Measurements from ENCODE around the gene NUDT16.

Gene NUDT16

DNA sequence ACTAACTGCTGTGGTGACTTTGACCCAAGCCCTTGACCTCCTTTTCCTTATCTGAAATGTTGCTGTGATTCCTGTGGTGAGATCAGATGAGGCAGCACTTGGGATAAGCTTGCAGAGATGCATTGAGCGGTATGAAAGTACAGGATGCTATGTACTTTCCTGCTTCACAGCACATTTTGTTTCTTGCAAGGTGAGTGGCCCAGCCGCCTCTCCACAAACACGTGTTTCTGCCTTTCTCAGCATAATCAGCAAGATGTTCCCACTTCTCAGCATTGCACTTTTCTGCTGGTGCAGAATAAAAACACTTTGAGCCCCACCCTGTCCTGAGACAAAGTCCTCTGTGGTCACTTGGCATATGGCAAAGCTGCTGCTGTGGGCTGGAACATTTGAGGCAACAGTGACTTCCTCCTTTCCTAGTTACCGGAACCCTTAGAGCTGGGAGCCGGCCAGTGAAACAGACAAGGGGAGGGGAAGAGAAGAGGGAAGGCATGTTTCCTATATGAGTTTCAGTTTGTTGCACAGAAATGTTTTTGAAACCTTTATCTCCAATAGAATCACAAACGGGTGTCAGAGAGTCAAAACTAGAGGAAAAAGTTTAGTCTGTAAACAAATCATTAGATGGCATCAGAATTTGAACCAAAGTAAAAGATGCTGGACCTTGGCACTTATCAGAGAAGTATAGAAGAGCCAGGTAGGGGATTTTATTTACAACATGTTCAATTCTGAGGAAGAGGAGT is 5.0 kb downstream of the NUDT16 start:
- no peak for DNase-seq

DNA sequence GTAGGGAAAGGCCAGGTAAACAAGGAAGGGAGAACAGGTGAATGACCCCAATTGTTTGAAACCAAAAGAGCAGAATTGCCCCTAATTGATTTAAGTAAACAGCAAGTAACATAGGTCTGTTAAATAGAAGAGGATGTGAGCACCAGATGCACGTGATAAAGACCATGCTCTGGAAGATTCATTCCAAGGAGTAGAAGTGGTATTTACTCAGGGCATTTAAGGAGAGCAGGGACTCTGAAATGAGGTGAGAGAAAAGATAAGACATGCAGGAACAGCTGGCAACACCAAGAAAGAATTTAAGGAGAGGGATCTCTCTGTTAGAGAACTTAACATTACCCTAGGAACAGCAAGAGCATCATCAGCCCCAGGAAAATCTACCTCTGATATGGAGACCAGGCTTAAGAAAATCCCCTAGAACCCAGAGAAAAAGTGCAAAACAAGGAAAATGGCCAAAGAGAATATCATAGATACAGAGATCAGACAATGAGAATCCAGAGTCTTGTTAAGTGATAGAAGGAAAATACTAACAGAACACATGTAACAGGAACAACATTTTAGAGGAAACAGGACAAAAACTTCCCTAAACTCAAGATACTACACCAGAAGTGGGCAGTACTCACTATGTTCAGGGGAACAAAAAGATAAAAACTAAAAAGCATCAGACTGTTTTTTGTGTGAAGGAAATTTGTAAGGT is 6.4 kb downstream of the NUDT16 start:
- DNase-seq: no peak

DNA sequence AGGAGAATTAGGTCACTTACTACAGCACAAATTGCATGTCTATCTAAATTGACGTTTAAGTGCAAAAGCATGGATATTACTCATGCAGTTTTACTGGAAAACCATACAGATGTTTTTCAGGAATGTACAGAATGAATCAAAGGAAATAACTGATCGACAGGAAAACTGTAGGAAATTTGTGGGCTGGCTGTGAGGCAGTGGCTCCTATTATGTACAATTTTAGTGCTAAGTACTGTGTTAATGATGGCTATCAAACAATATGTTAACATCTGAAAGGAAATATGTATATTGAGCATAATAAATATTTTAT is 6.9 kb downstream of the NUDT16 start:
- DNase-seq: no peak

DNA sequence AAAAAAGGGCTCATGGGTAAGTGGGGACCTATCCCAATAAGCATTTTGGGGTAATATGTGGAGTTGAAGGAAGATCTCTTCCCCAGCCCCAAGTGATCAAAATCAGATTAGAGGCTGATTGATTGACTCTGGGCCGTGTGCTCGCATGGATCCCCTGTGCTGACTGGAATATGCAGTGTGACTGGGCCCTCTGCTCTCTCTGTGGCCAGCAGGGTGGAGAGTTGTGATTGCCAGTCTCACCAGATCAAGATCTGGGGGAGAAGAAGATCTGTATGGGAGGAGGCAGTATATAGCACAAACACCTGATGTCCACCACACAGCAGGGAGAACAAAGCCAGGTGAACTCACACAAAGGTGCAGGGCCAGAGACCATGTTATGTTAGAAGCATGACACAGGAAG is 8.8 kb downstream of the NUDT16 start:
- no peak for DNase-seq

DNA sequence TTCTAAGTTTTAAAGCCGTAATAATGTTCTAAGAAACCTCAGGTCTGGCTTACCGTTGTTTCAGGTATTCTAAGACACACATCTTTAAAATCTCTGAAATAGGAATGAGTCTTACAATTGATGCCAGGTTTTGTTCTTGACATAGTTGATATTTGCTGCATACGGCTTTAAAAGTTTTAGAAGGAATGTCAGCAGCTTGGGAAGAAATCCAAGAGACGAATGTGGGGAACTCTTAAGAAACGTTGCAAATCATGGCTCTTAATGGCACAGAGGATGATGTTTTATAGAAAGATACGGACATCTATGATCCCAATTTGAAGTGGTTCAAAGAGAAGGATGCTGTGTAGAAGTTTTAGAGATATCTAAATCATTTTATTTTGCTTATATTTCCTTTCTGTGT is 11.5 kb downstream of the NUDT16 start:
- no peak for DNase-seq

DNA sequence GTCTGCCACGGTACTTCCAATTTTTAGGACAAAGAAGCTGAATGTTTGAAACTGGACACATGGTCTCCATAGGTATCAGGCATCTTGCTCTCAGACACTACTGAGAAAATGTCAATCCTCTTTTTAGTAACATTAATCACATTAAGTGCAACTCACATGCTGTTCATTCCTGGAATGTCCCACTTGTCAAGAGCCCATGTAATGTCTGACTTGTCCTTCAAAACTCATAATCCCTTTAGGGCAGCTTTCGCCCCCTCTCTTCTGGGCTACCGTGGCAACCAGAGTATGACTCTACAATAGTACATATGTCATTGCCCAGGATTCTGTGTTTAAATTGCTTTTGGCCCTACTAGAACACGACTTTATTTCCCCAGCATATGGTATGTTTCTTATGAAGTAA is 12.3 kb downstream of the NUDT16 start:
- DNase-seq: no peak

DNA sequence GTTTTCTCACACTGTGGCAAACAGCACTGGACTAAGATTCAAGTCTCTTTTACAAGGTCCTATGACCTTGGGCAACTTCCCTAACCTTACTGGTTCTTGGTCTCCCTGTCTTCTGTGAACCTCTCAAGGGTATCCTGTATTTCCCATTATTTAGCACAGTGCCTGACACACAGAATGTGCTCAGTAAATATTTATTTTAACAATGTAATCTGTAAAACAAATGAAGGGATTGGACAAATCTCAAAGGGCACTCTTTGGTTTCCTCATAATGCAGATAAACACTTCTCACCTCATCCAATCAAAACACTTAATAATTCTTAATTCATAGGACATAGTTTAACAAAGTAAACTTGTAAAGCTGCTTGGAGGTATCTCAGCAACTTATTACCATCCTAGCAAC is 12.8 kb downstream of the NUDT16 start:
- DNase-seq: no peak

DNA sequence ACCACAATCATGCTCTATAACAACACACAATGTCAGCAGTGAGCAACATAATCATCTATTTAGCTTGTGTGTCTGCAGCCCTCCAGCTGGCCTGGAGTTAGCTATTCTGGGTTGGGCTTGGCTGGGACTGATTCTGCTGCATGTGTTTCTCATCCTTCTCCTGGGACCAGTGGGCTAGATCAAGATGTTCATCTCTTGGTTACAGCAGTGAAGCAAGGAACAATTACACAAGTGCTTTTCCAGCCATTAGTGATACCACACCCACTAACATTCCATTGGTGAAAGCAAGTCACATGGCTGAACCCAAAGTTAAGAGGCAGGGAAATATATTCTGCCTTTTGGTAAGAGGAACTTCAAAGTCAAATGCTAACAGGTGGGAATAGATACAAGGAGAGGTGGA is 14.6 kb downstream of the NUDT16 start:
- no peak for DNase-seq

DNA sequence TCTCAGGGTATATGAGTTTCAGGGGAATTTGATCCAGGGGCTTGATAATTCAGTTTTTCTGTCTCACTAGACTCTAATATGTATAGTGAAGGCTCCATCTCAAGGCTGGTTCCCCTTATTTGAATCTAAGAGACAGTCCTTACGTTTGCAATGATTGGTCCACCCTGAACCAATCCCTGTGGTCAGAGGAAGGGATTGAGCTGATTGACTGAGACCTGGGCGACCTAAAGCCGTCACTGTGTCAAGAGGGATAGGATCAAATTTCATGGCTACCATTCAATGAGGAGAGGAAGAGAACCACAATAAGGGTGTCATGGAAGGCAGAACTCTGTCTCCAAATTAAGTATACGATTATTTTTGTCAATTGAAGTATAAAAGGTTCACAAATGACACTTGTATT is 16.3 kb downstream of the NUDT16 start:
- DNase-seq: no peak

DNA sequence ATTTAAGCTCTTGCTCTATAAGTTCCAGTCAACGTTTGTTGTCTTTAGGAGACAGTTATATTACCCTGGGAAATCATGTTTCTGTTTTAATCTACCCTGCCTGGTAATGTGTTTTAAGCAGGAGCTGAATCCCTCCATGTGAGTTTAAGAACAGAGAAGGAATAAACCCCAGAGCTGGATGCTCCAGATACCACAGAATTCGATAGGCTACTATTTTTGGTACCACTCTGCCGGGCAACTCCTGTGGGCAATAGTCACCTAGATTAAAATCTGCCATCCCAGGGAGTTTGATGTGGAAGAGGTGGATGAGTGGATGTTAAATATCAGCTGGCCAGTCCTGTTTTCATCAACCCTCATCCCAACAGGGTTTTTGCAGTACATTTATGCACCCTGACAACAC is 20.4 kb downstream of the NUDT16 start:
- DNase-seq: no peak

DNA sequence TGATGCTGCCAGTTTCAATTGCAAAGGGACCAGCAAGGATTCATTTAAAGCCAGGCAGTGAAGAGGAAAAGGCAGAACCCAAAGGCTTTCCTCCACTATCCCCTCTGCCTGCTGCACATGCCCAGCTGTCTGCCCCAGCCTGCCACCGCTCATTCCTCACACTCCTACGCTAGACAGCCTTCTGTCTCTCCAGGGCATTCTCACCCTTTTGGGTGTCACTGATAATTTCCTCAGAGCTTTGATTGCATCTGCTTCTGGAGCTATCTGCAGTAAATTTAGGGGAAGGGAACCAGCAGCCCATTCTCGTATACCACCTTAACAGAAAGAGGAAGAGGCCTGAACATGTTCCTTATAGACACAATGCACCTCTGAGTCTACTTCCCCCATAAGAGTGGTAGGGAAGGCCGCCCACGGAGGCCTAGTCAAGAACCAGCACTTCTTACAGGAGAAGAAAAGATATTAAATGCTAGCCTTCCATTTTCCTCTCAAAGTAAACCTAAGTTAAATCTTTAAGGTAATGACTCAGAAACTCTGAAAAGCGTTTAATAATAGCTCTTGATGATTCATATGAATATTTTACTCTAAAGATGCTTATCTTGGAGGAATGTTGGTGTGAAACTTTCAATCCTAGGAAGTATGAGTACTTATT is 20.9 kb downstream of the NUDT16 start:
- DNase-seq: no peak

DNA sequence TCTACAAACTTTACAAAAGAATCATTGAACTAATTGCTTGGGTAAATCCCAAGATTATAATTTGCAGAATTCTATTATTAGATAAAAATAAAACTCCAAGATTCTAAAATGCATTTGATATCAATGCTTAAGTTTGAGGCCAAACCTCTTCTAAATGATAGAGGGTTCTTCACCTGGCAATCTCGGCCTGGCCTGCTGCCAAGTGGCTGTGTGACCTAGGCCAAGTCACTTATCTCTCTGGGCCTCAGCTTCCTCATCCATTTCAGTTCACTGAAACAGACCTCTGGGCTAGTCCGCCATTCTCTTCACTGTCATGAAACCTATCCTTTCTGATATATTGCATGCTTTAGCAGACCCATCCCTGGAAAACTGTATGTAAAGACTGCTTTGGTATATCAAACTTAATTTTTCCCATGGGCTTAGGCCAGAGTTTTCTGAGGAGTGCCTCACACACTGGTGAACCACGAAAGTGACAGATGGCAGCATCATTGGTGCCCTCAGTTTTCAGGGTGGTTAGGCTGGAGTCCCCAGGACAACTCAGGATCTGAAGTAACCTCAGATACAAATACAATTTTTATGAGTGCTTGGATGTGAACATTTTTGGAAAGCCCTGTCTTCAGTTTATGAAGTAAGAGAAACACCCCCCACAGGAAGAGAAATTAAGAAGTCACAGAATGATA is 21.8 kb downstream of the NUDT16 start:
- DNase-seq: no peak

DNA sequence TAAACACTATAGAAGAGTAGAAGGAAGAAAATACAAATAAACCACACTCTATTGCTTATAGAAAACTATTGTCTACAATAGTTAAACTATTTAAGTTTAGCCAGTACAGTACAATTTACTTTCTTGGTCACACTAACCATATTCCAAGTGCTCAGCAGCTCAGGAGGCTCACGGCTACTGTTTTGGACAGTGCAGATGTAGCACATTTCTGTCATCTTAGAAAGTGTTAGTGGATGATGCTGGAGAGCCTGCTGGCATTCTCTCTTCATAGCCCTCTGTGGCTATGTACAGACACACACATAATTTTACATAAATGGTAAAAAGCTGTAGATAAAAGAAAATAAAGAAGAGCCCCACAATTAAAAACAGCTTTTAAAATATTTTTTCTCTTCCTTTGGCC is 23.8 kb downstream of the NUDT16 start:
- no peak for DNase-seq

DNA sequence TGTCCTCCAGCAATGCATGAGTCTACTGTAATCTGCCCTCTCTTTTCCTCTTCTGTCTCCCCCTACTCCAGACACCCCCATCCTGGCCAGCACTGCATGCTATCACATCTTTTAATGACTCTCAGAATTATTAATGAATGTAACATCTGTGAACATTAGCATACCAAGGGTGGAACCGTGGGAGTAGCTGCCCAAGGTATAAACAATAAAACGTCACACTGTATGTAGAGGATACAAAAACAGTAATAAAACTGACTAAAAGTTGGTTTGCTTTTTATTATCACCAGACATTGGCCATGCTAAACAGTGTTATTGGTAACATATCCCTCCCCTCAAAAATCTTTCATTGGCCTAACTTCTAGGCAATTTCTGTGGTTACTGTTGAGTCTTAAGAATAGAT is 24.7 kb downstream of the NUDT16 start:
- DNase-seq: no peak

DNA sequence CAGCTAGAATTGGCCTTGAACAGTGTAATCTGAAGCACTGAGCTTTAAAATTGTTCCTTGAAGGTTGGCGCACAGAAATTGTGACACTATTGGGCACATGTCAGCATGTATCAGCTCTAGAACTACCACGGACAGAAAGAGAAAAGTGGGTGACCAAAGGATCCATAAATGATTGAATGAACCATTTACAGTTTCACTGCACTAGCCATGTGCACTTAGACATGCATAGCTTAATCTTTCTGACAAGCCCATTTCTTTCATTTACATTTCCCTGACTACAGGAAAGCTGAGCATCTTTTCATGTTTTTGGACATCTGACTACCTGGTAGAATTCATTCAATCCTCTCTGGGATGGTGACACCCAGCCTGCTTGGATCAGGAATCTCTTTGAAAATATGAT is 36.2 kb downstream of the NUDT16 start:
- DNase-seq: no peak

DNA sequence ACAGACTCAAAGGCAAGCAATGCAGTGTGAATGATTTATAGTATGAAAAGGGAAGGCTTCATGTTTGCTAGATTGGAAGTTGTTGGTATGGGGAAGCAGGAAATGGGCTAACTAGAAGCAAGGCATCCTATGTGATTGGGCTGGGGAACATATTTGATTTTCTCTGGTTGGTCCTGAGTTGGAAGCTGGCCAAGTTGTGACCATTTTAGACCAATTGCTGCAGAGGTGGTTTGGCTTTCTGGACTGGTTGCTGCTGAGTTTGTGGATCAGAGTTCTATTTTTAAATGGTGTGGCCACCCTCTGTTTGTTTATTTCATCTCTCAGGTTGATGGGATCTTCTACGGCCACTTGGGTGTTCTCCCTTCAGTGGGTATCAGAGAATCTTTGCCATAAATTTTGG is 39.7 kb downstream of the NUDT16 start:
- no peak for DNase-seq

DNA sequence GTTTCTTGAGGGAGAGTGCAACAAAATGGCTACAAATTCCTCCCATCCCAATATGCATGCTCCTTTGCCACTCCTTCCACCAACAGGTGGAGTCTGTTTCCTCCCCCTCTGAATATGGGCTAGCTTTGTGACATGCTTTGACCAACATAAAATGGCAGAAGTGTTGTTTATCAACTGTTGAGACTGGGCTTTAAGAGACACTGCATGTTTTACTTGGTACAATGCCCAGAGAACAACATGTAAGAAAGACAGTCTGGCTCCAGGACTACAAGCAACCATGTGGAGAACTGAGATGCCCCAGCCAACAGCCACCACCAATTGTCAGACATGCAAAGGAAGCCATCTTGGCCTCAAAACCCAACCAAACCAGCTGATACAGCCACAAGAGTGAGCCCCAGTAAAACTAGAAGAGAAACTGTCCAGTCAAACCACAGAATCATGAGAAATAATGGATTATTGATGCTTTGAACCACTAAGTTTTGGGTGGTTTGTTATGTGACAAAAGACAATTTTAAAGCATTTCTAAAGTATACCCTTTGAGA is 40.5 kb downstream of the NUDT16 start:
- no peak for DNase-seq

DNA sequence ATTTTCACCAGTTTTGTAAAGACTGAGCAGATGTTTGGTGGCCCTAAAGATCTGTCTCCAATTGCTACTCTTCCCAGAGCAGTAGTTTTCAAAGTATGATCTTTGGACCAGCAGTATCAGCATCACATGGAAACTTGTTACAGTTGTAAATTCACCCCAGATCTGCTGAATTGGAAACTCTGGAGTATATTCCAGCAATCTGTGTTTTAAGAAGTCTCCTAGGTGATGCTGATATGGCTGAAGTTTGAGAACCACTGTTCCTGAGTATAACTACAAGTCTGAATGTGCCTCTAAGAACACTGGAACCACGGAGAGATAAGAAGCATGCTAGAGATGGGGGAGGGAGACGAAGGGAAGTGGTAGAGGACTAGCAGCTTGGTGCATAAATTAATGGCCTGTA is 45.7 kb downstream of the NUDT16 start:
- DNase-seq: no peak

DNA sequence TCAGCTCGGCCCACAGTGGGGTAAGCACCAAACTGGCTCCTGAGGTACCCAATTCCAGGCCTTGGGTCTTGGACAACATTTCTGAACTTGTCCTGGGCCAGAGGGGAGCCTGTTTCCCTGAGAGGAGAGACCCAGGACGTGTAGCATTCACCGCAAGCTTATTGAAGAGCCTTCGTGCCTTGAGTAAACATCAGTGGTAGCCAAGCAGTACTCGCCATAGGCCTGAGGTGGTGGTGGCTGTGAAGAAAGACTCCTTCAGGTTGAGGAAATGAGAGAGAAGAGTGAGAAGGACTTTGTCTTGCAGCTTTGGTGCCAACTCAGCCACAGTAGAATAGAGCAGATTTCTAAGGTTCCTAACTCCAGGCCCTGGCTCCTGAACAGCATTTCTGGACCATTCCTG is 50.2 kb downstream of the NUDT16 start:
- DNase-seq: no peak

DNA sequence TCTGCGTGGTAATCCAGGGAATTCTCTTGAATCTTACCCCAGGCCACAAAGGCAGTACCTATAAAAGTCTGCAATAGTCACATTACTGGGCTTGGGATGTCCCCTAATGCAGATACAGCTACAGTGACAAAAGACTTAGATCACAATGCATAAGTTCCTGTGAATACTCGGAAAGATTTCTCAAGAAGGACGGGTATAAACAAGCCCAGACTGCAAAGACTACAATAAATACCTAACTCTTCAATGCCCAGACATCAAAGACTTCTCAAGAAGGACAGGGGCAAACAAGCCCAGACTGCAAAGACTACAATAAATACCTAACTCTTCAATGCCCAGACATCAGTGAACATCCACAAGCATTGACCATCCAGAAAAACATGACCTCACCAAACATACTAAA is 50.9 kb downstream of the NUDT16 start:
- no peak for DNase-seq

DNA sequence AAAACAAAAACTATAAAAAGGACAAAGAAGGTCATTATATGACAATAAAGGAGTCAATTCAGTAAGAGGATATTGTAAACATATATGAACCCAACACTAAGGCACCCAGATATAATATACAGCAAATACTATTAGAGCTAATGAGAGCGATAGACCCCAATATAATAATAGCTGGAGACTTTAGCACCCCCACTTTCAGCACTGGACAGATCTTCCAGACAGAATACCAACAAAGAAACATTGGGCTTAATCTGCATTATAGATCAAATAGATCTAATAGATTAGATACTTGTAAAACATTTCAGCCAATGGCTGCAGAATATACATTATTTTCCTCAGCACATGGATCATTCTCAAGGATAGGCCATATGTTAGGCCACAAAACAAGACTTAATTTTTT is 53.4 kb downstream of the NUDT16 start:
- no peak for DNase-seq
